Subcutaneous adipose tissue (tissue), 4 donors: ENCODE results near the gene ZNF415. TPM values are rescaled to one million over a fixed set of nuclear protein-coding genes. Genes with fewer than 3 reads are reported as not detected.

ENCODE experiments used
- CTCF ChIP-seq: fragments of 450-650 bp; IDR thresholded peaks from one replicate; pipeline ENCODE4 v1.5.1; 2016; ENCODE audit warnings: low read depth, mild to moderate bottlenecking, control low read depth, antibody characterized with exemption, moderate library complexity
- total RNA-seq, 4 donors: library from RNA; depleted of rRNA; stranded (reverse); fragments of >200 nt; gene quantifications; one replicate each; pipeline ENCODE4 v1.1.0, GENCODE V29; 2016

ZNF415 gene
- total RNA-seq, 4 donors from 2014 or later: 3.6 to 7.5 (median 5.9) TPM

GRCh38 chr19:53158119-53158656, 25.5 kb upstream of the ZNF415 start:
- no peak for TF ChIP-seq CTCF

GRCh38 chr19:53157626-53158025, 24.9 kb upstream of the ZNF415 start:
- TF ChIP-seq CTCF: no peak

GRCh38 chr19:53156850-53157249, 24.1 kb upstream of the ZNF415 start:
- no peak for TF ChIP-seq CTCF

- TF ChIP-seq CTCF: no peak
These were observed 14.9 kb upstream of the ZNF415 start for GRCh38 chr19:53147645-53148044.

GRCh38 chr19:53140351-53140750, 7.6 kb upstream of the ZNF415 start:
- no peak for TF ChIP-seq CTCF

GRCh38 chr19:53136432-53136831, 3.7 kb upstream of the ZNF415 start:
- TF ChIP-seq CTCF: no peak

GRCh38 chr19:53131727-53132126, 983 bp downstream of the ZNF415 start:
- TF ChIP-seq CTCF: no peak
